NB4 (cell line): ENCODE data around the gene UBE2QL1.

Experiments used
- DNase-seq: peaks from one replicate; pipeline ENCODE4 v3.0.0; 2010; ENCODE audit warnings: low read depth
- H3K4me3 ChIP-seq: one replicate; pipeline ENCODE4 v1.5.1; 2011; ENCODE audit warnings: mild to moderate bottlenecking, low read depth, low read length, moderate library complexity
- MYC ChIP-seq: IDR thresholded peaks from 2 replicates; pipeline ENCODE4 v1.6.1; 2011; ENCODE audit warnings: low read depth, low read length
- POLR2A ChIP-seq: IDR thresholded peaks from 2 replicates; pipeline ENCODE4 v1.6.1; 2011; ENCODE audit warnings: mild to moderate bottlenecking; ENCODE audit not compliant: insufficient read length; ENCODE audit errors: extremely low read depth
- TF ChIP-seq, protein P1 (sequence below): IDR thresholded peaks from 2 replicates; pipeline ENCODE4 v1.6.1; 2011; ENCODE audit warnings: low read depth, low read length
- TF ChIP-seq, protein P2 (sequence below): IDR thresholded peaks from one replicate; pipeline ENCODE4 v1.5.1; 2012; ENCODE audit warnings: low read depth, low read length

The UBE2QL1 gene, protein sequence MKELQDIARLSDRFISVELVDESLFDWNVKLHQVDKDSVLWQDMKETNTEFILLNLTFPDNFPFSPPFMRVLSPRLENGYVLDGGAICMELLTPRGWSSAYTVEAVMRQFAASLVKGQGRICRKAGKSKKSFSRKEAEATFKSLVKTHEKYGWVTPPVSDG

DNA sequence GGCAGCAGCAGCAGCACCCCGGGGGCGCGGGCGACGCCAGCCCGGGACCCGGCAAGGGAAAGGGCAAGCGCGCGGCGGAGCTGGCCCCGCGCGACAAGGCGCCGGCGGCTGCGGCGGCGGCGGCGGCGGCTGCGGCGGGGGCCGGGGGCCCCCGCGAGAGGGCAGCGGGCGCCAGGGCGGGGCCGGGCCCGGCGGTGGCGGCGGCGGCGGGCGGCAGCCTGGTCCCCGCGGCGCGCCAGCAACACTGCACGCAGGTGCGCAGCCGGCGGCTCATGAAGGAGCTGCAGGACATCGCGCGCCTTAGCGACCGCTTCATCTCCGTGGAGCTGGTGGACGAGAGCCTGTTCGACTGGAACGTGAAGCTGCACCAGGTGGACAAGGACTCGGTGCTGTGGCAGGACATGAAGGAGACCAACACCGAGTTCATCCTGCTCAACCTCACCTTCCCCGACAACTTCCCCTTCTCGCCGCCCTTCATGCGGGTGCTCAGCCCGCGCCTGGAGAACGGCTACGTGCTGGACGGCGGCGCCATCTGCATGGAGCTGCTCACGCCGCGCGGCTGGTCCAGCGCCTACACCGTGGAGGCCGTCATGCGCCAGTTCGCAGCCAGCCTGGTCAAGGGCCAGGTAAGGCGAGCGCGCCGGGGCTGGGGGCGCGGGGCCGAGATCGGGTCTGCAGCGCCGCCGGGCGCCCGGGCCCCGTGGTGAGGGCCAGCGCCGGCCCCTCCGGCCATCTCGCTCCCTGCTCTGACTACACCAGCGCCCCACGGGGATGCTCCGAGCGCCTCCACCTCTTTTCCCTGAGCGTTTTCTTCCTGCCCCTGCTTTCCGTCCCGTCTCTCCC lies at the start of gene UBE2QL1:
TSS of gene UBE2QL1 (plus strand) at position 238 of the 843 bp plus-strand sequence. CDS start at position 273, 35 bp downstream.
- no peak within 1 kb of the TSS for H3K4me3 ChIP-seq
- TF ChIP-seq, protein P1, sequence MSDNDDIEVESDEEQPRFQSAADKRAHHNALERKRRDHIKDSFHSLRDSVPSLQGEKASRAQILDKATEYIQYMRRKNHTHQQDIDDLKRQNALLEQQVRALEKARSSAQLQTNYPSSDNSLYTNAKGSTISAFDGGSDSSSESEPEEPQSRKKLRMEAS, result no peak
- TF ChIP-seq, protein P2, sequence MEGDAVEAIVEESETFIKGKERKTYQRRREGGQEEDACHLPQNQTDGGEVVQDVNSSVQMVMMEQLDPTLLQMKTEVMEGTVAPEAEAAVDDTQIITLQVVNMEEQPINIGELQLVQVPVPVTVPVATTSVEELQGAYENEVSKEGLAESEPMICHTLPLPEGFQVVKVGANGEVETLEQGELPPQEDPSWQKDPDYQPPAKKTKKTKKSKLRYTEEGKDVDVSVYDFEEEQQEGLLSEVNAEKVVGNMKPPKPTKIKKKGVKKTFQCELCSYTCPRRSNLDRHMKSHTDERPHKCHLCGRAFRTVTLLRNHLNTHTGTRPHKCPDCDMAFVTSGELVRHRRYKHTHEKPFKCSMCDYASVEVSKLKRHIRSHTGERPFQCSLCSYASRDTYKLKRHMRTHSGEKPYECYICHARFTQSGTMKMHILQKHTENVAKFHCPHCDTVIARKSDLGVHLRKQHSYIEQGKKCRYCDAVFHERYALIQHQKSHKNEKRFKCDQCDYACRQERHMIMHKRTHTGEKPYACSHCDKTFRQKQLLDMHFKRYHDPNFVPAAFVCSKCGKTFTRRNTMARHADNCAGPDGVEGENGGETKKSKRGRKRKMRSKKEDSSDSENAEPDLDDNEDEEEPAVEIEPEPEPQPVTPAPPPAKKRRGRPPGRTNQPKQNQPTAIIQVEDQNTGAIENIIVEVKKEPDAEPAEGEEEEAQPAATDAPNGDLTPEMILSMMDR, result no peak
- TF ChIP-seq POLR2A, result no peak
- no peak for TF ChIP-seq MYC
- no peak for DNase-seq

DNA sequence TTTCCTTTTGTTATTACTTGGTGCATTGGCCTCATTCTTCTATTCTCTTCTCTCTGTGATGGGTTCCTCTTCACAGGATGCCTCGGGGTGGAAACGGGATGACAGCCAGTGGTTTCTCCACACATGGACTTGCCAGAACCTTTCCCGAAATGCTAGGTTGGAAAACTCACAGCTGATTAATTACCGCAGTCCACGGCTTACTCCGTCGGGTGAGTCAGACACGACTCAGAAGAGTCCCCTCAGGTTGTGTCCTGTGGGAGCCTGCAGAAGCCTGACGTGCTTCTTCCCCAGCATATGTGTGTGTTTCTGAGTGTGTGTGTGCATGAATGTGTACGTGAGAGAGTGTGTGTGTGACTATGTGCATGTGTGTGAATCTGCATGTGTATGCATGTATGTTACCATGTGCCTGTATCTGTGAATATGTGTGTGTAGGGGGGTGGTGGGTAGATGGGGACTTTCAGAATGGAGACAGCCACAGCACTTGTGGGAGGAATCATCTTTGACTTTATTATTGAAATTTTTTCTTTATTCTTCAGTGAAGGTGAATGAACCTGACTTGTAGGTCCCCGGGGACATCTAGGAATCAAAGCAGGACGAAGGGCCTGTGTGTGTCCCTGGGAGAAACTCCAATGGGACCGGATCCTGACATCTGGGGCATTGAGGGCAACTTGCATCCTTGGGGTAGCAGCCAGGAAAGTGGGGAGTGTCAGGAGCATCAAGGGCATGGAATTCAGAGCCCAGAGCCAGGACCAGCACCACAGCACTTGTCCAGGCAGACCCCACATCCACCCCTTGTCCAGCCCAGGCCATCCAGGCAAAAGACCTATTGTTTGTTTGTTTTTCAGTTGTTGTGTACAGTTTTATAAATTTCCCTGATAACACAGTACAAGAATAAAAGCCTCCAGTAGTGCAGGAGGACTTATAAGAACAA lies 48.4 kb upstream of the UBE2QL1 start:
- no peak for DNase-seq
- H3K4me3 ChIP-seq, result no peak overlapping the region
- no peak for TF ChIP-seq POLR2A
- no peak for TF ChIP-seq MYC
- TF ChIP-seq, protein P2, result no peak
- TF ChIP-seq, protein P1, result no peak

DNA sequence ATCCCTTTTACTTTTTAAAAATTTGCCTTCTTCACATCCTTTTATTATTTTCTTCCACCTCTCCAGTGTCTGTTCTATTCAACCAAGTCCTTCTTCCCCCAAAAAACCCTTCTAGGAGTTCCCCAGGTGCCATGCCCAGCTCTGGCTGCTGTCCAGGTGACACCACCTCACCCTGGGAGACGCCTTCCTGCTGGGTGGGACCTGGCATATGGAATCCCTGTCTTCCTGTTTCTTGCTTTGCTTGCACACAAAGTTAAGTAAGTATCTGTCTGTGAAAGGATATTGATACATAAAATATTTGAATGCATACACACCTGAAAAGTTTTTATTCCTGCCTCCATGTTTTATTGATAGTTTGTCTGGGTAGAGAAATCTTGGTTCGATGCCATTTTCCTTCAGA lies 47.2 kb upstream of the UBE2QL1 start:
- DNase-seq, result no peak
- H3K4me3 ChIP-seq, result no peak overlapping the region
- TF ChIP-seq, protein P1, result no peak
- TF ChIP-seq, protein P2, result no peak
- no peak for TF ChIP-seq POLR2A
- no peak for TF ChIP-seq MYC

DNA sequence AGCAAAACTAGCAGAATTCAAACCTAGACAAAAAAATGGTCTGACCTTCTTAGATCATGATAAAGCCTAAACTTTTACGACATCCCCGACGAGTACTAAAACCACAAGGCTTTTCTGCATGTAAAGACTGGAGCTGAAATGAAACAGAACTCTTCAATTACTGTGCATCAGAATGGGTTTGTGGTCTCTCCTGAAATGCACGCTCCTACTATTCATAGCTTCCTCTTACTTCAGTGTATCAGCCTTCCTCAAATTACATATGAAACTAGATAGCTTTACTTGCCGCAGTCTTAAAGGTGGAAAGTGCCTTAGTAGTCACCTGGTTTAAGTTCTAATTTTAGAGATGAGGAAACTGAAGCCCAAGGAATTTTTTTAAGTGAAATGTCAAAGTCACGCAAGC lies 45.7 kb upstream of the UBE2QL1 start:
- DNase-seq, result peak; percentile 15
- H3K4me3 ChIP-seq, result no peak overlapping the region
- no peak for TF ChIP-seq MYC
- TF ChIP-seq POLR2A, result no peak
- TF ChIP-seq, protein P2, result no peak
- TF ChIP-seq, protein P1, result no peak

DNA sequence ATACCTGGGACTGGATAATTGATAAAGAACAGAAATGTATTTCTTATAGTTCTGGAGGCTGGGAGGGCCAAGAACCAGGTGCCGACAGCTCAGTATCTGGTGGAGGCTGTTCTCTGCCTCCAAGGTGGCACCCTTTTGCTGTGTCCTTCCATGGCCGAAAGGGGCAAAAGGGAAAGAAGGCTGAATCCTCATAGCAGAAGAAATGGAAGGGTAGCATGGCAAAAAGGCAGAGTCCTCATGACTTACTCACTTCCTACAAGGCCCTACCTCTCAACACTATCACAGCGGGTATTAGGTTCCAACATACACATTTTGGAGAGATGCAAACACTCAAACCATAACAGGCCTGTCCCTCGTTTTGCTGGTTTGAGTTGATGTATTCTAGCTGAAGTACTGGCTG lies 45.2 kb upstream of the UBE2QL1 start:
- no peak for DNase-seq
- H3K4me3 ChIP-seq, result no peak overlapping the region
- TF ChIP-seq, protein P2, result no peak
- no peak for TF ChIP-seq POLR2A
- TF ChIP-seq MYC, result no peak
- TF ChIP-seq, protein P1, result no peak
